Measurements from ENCODE around the gene WDR76.
A peak's percentile ranks its signal among the peaks of the same experiment; 100 is the strongest.

Gene WDR76

DNA sequence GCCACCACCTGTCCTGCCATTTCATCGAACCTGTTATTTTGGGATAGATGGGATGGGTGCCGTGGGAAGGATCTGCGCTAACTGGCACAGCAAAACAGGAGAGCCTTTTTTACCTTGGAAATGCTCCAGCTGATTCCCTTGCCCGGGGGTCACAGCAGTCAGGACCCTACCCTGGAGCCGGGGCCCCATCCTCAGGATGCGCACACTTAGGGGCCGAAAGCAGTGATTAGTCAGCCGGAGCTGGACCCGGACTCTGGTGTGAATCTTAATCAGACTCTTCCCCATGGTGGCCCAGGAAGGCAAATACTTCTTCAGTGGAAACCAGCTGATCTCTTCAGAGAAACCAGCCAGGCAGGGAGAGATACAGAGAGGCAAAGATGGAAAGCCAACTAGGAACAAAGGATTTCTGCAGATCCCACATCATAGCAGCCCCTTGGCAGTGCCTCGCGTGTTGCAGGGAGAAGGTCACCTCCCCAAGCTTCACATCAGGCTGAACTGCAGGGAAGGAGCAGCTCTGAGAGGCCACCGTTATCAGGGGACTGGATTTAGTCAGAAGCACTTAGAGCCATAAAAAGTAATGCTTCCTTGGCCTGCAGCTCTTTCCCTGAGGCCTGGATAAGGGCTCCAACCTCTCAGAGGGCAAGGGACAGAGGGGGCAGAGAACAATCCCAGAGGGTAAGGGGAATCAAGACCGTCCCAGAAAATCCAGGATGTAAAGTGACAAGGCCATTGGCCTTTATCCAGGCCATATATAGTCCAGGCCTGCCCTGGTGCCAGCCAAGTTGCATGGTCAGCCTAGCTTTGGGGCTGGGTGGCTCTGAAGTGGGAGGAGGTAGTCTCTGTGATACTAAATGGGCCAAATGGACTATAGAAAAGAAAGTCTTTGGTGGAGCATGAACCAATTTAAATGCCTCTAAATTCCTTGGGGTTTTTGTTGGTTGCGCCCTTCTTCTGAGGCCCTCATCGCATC, 52.9 kb downstream of the WDR76 start:
- DNase-seq = no peak

GRCh38 chr15:43880406-43881194, 53.8 kb downstream of the WDR76 start:
- no peak for DNase-seq

DNA sequence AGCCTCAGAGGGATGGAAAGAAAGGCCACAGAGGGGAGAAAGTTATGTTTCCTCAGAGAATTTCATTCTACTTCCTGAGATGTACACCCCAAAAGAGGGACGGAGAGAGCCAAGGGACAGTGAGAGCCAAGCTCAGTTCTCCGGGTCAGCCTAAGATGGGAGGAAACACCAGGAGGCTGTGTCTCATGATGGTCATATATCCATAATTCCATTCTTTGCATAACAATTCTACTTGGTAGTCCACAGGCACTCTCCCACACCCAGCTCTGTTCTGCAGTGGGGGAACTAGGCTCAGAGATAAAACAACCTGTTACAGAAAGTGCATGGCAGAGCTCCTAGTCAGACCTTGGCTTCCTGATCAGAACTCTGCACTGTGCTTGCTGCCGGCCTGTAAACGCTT, 54.4 kb downstream of the WDR76 start:
- no peak for DNase-seq

- no peak for DNase-seq
Measured at GRCh38 chr15:43881944-43882343, 55.1 kb downstream of the WDR76 start.

- no peak for DNase-seq
Measured at GRCh38 chr15:43883571-43883970, 56.8 kb downstream of the WDR76 start.

- DNase-seq = no peak
Measured at GRCh38 chr15:43886558-43886957, 59.8 kb downstream of the WDR76 start.

- DNase-seq = no peak
Measured at GRCh38 chr15:43887901-43888300, 61.1 kb downstream of the WDR76 start.

- DNase-seq = no peak
Measured at GRCh38 chr15:43889042-43889441, 62.2 kb downstream of the WDR76 start.

GRCh38 chr15:43893956-43894355, 67.2 kb downstream of the WDR76 start:
- DNase-seq = no peak

GRCh38 chr15:43895586-43895985, 68.8 kb downstream of the WDR76 start:
- DNase-seq = no peak

GRCh38 chr15:43896543-43896942, 69.7 kb downstream of the WDR76 start:
- no peak for DNase-seq

DNA sequence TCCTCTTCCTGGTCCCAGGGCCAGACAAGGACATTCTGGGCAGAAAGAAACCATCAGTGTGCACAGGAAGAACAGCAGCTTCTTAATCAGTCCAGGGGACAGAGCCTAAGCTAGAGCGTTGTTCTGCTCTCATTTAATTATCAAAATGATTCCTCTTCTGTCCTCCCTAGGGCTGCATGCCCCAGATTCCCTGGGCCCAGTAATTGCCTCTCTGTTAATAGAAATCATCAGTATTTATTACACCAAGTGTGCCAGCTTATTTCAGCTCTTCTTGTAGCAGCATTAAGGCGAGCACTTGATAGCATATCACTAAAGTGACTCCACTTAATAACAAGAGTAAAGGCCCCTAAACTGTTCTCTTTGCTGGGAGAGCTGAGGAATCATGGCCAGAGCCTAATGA, 72.1 kb downstream of the WDR76 start:
- no peak for DNase-seq

DNA sequence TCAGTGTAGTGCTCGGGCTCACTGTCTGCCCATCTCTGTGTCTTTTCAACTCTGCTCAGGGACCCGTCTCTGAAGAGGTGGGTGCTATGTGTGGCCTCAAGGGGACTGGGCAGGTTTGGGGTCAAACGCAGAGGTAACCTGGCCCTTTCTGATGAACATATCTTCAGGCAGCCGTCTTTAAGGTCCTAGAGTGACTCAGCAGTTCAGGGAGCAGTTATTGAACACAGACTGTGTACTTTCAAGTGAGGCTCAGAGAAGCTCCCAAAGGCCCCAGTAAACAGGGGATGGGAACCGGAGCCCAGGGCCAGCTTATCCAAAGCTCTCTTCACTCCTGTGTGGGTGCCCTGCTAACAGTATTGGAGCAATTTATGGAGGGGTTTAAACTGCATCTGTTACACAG, 73.1 kb downstream of the WDR76 start:
- DNase-seq = no peak

DNA sequence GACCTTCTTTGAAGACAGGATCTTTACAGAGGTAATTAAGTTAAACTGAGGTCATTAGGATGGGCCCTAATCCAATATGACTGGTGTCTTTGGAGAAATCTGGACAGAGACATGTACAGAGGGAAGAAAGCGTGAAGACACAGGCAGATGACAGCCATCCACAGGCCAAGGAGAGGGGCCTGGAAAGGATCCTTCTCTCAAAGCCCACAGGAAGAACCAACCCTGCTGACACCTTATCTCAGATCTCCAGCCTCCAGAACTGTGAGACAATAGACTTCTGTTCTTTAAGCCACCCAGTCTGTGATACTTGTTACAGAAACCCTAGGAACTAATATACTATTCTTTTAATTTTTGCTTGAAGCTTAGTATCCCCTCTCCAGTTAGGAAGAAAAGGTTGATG, 74.2 kb downstream of the WDR76 start:
- no peak for DNase-seq

GRCh38 chr15:43901495-43901894, 74.7 kb downstream of the WDR76 start:
- DNase-seq = no peak

- DNase-seq = peak; percentile 69
Measured at GRCh38 chr15:43903864-43904290, 77.1 kb downstream of the WDR76 start.

GRCh38 chr15:43905755-43906154, 79.0 kb downstream of the WDR76 start:
- DNase-seq = no peak

DNA sequence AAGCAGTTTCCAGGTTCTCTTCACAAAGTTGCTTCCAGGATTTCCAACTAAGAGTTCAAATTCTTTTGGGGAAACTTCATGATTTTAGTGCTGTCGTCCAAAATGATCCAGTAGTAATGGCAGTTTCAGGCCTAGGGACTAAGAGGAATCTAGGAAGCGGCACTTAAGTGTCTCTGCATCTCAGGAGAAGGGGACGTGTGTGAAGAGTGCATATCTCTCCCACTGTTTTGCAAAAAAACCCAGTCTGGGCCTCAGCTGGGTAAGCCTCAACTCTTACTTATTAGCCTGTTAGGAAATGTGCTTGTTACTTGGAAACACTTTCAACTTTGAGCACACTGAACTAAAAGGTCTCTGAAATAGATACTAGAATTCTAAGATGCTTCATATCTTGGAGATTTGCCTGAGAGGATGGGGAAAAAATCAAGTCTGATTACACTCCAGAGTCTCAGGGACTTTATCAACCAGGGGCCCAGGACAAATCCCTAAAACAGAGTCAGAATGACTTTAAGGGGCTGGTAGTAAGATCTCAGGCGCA, 81.8 kb downstream of the WDR76 start:
- no peak for DNase-seq

- DNase-seq = no peak
Measured at GRCh38 chr15:43911235-43911781, 84.5 kb downstream of the WDR76 start.

DNA sequence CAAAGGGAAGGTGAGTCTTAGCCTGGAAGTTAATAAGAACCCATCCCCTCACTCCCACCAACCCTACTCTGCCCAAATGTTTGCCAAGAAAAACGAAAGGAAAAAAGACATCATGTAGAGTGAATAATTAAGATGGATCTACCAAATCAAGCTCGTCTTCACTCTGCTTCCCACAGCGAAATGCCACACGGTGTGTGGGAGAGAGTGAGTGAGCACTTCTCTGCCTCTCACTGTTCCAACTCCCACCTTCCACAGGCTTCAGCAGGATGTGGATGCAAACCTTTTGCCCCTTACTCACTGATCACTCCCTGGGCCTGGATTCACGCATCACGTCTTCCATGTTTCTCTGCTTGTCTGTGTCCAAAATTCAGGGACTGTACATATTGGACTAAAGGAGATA, 85.4 kb downstream of the WDR76 start:
- no peak for DNase-seq

- DNase-seq = no peak
Measured at GRCh38 chr15:43913026-43913780, 86.4 kb downstream of the WDR76 start.

GRCh38 chr15:43913941-43914340, 87.1 kb downstream of the WDR76 start:
- no peak for DNase-seq

Data from activated CD4-positive, alpha-beta T cell treated with anti-CD3 and anti-CD28 coated beads, Interleukin-2, amount 50 U/mL, for 16 hours (primary cell).